Body of pancreas (tissue), 4 donors: ENCODE results near the gene FAM217A. TPM values are rescaled to one million over a fixed set of nuclear protein-coding genes. Genes with fewer than 3 reads are reported as not detected.

Experiments used
- ATAC-seq: fragments of 150-250 bp; one replicate; pipeline ENCODE4 v1.9.1; 2016
- DNase-seq, 4 donors: peaks; one replicate each; pipeline ENCODE4 v3.0.0-alpha.2; 2019
- H3K27ac ChIP-seq, 4 donors: fragments of 200-600 bp; sonication (generic); 1 replicate in 3 of 4; 2 replicates in 1 of 4; pipeline versions ENCODE4 v1.5.1 to v1.6.1; 2016 to 2019; ENCODE audit warnings: mild to moderate bottlenecking in 1 of 4, mixed read lengths in 1 of 4, moderate library complexity in 1 of 4
- H3K27me3 ChIP-seq, 2 donors: fragments of 200-600 bp; sonication (generic); one replicate each; pipeline ENCODE4 v1.6.0; 2016; ENCODE audit warnings: mild to moderate bottlenecking in 1 of 2
- H3K36me3 ChIP-seq, 2 donors: fragments of 200-600 bp; sonication (generic); replicated peaks in 1 of 2; 2 replicates each; pipeline ENCODE4 v1.5.1; 2016; ENCODE audit warnings: low read depth in 2 of 2; ENCODE audit not compliant: insufficient read depth in 1 of 2
- H3K4me1 ChIP-seq: fragments of 200-600 bp; sonication (generic); one replicate; pipeline ENCODE4 v1.6.0; 2016
- H3K4me3 ChIP-seq, 2 donors: fragments of 200-600 bp; sonication (generic); 1 replicate in 1 of 2; 2 replicates in 1 of 2; pipeline ENCODE4 v1.5.1; 2016 to 2019
- H3K9me3 ChIP-seq, 3 donors: fragments of 200-600 bp; sonication (generic); 1 replicate in 2 of 3; 2 replicates in 1 of 3; pipeline ENCODE4 v1.5.1; 2016
- POLR2A ChIP-seq, 3 donors: fragments of 450-650 bp; IDR thresholded peaks; one replicate each; pipeline ENCODE4 v1.6.1; 2016; ENCODE audit warnings: antibody characterized with exemption in 3 of 3, mild to moderate bottlenecking in 2 of 3
- WGBS, 2 donors: methylation state at CpG; one replicate each; pipeline ENCODE4 v1.1.5; 2017; 5-methylcytosine and 5-hydroxymethylcytosine counted together
- intact Hi-C: fragments of 100-400 bp; cut with DNase I; formaldehyde crosslinking; loops from one replicate; pipeline ENCODE4 v1.15.1; 2023
- total RNA-seq, 2 donors: library from RNA; depleted of rRNA; stranded (reverse); fragments of >200 nt; gene quantifications; one replicate each; pipeline ENCODE4 v1.1.0, GENCODE V29; 2016
- TF ChIP-seq, protein P1 (sequence below), 7 experiments: fragments of 450-650 bp in 4 of 7; fragments of 200-600 bp in 3 of 7; sonication (generic) in 3 of 7; IDR thresholded peaks; one replicate each; pipeline ENCODE4 v1.5.1; 2016 to 2019; ENCODE audit warnings: antibody characterized with exemption in 7 of 7

The FAM217A gene
- total RNA-seq, 2 donors from 2014 or later = not detected

DNA sequence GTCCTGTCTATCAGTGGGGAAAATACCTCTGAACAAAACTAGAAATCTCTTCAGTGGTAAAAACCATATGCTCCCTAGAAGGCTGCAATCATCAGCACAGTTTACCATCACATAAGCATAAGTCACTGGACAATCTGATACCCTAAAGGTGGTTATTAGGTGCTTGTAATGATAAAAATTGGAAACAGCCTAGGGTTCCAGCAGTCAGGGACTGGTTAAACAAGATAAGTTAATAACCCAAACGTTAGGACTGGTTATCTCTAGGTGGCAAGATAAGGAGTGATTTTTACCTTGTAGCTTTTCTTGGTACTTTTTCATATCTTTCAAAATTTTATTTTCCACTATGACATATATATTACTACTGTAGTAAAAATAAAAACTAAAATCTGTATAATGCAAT is 45.4 kb upstream of the FAM217A start:
- Histone ChIP-seq H3K4me1 (peaks cover 12% of the 10 kb centered on the region), H3K27ac (no peak overlapping the region), H3K9me3 (no peaks in the 10 kb centered on the region), H3K36me3 (peaks cover 5 to 28% of the 10 kb centered on the region in 2 donors), H3K4me3 (no peak overlapping the region), H3K27me3 (no peaks in the 10 kb centered on the region)
- WGBS, 2 donors = 7 to 8% methylated on average over 1 of the region's 1 CpG
- ATAC-seq = no peak
- DNase-seq = no peak
- no peak for TF ChIP-seq POLR2A (IDR thresholded peaks at IDR 0.05)
- TF ChIP-seq, protein P1, sequence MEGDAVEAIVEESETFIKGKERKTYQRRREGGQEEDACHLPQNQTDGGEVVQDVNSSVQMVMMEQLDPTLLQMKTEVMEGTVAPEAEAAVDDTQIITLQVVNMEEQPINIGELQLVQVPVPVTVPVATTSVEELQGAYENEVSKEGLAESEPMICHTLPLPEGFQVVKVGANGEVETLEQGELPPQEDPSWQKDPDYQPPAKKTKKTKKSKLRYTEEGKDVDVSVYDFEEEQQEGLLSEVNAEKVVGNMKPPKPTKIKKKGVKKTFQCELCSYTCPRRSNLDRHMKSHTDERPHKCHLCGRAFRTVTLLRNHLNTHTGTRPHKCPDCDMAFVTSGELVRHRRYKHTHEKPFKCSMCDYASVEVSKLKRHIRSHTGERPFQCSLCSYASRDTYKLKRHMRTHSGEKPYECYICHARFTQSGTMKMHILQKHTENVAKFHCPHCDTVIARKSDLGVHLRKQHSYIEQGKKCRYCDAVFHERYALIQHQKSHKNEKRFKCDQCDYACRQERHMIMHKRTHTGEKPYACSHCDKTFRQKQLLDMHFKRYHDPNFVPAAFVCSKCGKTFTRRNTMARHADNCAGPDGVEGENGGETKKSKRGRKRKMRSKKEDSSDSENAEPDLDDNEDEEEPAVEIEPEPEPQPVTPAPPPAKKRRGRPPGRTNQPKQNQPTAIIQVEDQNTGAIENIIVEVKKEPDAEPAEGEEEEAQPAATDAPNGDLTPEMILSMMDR (IDR thresholded peaks at IDR 0.05) = no peak
- intact Hi-C loops = no loop called here

DNA sequence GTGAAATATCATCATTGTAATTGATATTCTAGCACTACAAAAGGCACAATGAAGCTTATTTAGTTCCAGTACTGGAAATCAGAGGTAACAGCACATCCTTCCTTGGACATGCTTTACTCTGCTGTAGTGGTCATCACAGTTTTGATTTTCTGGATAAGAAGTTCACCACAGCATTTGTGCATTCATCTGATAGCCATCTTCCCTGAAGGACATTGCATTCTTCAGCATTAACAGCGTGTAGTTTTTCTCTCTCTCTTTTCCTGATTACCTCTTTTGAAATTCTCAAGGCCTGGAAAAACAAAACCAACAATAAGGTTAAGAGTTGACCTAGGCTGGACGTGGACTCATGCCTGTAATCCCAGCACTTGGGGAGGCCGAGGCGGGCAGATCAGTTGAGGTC is 36.8 kb upstream of the FAM217A start:
- DNase-seq = no peak
- no peak overlapping the region for H3K4me3 ChIP-seq
- H3K9me3 ChIP-seq = no peaks in the 10 kb centered on the region
- TF ChIP-seq, protein P1 (IDR thresholded peaks at IDR 0.05) = no peak
- no peak for TF ChIP-seq POLR2A (IDR thresholded peaks at IDR 0.05)
- 96 to 99% methylated on average over 4 of the region's 4 CpGs for WGBS, 2 donors
- H3K4me1 ChIP-seq = no peaks in the 10 kb centered on the region
- peaks cover 5 to 28% of the 10 kb centered on the region in 2 donors for H3K36me3 ChIP-seq
- no peak for ATAC-seq
- intact Hi-C loops = no loop called here
- H3K27ac ChIP-seq = no peak overlapping the region
- no peaks in the 10 kb centered on the region for H3K27me3 ChIP-seq

DNA sequence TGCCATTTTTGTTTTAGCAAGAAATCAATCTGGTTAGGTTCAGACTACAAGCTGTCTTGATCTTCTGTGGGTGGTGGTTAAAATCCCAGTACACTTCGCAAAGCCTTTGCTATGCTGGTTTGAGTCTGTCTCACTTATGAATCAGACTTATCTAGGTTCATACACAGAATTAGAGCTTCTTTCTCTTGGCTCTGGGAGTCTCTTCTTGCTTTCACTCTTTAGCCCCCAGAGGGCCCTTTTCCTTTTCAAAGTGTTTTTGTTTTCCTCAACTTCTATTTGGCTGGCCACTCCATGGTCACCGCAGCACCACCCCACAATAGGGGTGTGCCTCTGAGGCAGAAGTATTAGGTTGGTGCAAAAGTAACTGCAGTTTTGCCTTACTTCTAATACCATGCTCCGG is 35.2 kb upstream of the FAM217A start:
- Histone ChIP-seq H3K27ac (no peak overlapping the region), H3K27me3 (no peaks in the 10 kb centered on the region), H3K4me3 (no peak overlapping the region), H3K36me3 (peaks cover 0 to 21% of the 10 kb centered on the region in 2 donors), H3K4me1 (peaks cover 8% of the 10 kb centered on the region), H3K9me3 (no peaks in the 10 kb centered on the region)
- 97 to 98% methylated on average over 3 of the region's 3 CpGs for WGBS, 2 donors
- intact Hi-C loops = no loop called here
- ATAC-seq (no peak), DNase-seq (no peak)
- TF ChIP-seq, protein P1 (IDR thresholded peaks at IDR 0.05) = no peak
- TF ChIP-seq POLR2A (IDR thresholded peaks at IDR 0.05) = no peak

DNA sequence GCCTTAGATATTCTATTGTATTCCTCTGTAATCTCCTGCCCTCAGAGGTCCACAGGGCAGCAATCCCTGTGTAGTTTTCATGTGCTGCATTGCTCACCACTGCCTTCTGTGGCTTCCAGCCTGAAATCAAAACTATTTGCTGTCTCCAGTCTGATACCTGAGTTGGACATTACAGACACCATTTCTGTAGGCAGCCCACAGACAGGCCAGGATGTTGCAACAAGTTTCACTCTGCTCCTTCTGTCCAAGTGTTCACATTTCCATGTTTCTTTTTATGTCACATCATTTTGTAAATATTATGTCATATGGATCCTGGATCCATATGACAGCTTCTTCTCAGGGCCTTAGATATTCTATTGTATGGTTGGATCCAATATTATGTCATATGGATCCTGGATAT is 34.7 kb upstream of the FAM217A start:
- no peak overlapping the region for H3K27ac ChIP-seq
- no peaks in the 10 kb centered on the region for H3K27me3 ChIP-seq
- TF ChIP-seq POLR2A (IDR thresholded peaks at IDR 0.05) = no peak
- TF ChIP-seq, protein P1 (IDR thresholded peaks at IDR 0.05) = no peak
- no peaks in the 10 kb centered on the region for H3K9me3 ChIP-seq
- H3K4me3 ChIP-seq = no peak overlapping the region
- no peak for ATAC-seq
- intact Hi-C loops = no loop called here
- H3K4me1 ChIP-seq = peaks cover 13% of the 10 kb centered on the region
- H3K36me3 ChIP-seq = peaks cover 0 to 21% of the 10 kb centered on the region in 2 donors
- DNase-seq = no peak

DNA sequence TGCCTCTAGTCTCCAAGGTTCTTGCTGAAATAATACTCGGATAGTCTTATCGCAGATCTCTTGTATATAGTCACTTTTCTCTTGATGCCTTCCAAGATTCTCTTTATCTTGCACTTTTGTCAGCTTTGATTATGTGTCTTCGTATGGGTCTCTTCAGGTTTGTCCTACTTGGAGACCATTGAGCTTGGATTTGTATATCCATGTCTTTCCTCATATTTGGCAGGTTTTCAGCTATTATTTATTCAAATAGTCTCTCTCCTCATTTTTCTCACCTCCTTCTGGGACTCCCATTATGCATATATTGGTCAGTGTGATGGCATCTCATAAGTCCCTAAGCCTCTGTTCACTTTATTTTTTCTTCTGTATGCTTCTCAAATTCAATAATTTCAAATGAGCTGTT is 33.4 kb upstream of the FAM217A start:
- no peaks in the 10 kb centered on the region for H3K9me3 ChIP-seq
- H3K36me3 ChIP-seq = peaks cover 0 to 18% of the 10 kb centered on the region in 2 donors
- no peak overlapping the region for H3K4me3 ChIP-seq
- H3K4me1 ChIP-seq = peaks cover 19% of the 10 kb centered on the region
- 95 to 98% methylated on average over 3 of the region's 3 CpGs for WGBS, 2 donors
- no peaks in the 10 kb centered on the region for H3K27me3 ChIP-seq
- ATAC-seq (no peak), DNase-seq (no peak)
- H3K27ac ChIP-seq = no peak overlapping the region
- no peak for TF ChIP-seq POLR2A (IDR thresholded peaks at IDR 0.05)
- TF ChIP-seq, protein P1 (IDR thresholded peaks at IDR 0.05) = no peak
- intact Hi-C loops = no loop called here
